Globus pallidus (tissue), 1 donor: ENCODE results near the gene ITGA5.

ENCODE experiments used
- DNase-seq: peaks from one replicate; pipeline ENCODE4 v3.0.0-alpha.2; 2015; ENCODE audit warnings: low spot score

The ITGA5 gene

GRCh38 chr12:54389134-54389508, 29.9 kb downstream of the ITGA5 start:
- no peak for DNase-seq

GRCh38 chr12:54388237-54389133, 30.6 kb downstream of the ITGA5 start:
- DNase-seq, result no peak

DNA sequence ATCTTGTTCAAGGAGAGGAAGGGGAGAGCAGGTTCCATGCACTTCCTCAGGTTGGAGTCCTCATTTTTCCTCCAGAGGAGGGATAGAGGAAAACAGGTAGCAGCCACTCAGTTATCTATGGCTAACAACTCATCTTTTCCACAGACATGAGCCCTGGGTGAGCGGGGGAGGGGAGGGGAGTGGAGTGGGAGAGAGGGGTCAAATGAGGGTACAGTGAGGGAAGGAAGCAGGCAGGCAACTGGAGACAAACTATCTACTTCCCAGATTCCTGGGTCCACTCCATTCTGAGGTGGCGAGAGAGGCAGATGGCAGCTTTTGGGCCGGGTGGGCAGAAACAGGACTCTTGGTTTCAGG, 32.0 kb downstream of the ITGA5 start:
- DNase-seq, result no peak

GRCh38 chr12:54386403-54387113, 32.5 kb downstream of the ITGA5 start:
- no peak for DNase-seq

DNA sequence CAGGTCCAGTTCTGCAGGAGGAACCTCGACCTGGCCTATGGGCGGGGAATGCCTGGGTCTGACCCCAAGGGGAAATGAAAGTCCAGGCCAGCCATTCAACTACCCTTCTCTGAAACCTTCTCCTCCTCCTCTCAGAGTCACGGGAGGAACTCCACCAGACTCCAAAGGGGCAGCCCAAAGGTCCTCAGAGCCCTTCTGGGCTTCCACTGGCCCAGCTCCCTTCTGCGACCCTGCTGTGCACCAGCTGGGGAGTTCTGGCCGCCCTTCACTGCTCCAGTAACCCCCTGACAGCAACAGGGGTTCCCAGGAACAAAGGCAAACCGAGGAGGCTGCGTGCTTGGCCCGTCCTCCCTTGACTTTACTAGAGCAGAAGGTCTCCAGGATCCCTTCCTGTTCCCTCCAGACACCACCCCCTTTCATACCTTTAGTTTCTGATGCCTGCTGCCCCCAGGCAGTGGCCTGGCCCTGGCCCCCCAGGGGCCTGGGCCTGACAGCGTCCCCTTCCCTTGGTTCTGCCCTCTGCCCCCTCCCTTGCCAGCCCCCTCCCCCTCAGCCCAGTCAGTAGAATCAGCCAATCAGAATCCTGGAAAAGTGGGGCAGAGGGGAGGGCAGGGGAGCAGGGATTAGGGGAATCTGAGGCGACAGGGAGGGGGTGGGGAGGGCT, 33.7 kb downstream of the ITGA5 start:
- no peak for DNase-seq

DNA sequence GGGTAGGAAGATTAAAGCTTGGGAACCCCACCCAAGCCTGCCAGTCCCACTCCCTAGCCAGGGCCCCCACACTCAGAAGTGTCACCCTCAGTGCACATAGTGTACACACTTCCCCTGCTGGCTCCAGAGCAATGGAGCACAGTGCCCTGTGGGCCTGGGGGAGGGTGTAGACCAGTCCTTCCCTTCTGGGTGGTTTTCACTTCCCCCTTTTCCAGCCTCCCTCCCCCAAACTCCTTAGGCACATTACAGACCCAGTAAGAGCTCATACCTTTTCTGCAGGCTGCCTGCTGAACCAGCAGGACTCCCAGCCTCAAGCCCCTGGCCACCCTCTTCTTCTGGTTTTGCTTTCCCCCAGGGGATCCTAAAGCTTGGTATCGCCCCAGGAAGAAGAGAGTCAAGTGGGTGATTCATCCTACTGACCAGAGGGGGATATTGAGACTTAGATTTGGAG, 34.5 kb downstream of the ITGA5 start, which contains the start of gene ZNF385A:
Gene ZNF385A (minus strand): TSS at position 143 of the 451 bp plus-strand sequence. CDS start 219 bp downstream, outside the sequence.
- DNase-seq, result peak; percentile 63

GRCh38 chr12:54383041-54383609, 35.9 kb downstream of the ITGA5 start:
- DNase-seq, result no peak

GRCh38 chr12:54381136-54381535, 37.9 kb downstream of the ITGA5 start:
- no peak for DNase-seq

GRCh38 chr12:54379398-54380201, 39.5 kb downstream of the ITGA5 start:
- peak; percentile 85 for DNase-seq

DNA sequence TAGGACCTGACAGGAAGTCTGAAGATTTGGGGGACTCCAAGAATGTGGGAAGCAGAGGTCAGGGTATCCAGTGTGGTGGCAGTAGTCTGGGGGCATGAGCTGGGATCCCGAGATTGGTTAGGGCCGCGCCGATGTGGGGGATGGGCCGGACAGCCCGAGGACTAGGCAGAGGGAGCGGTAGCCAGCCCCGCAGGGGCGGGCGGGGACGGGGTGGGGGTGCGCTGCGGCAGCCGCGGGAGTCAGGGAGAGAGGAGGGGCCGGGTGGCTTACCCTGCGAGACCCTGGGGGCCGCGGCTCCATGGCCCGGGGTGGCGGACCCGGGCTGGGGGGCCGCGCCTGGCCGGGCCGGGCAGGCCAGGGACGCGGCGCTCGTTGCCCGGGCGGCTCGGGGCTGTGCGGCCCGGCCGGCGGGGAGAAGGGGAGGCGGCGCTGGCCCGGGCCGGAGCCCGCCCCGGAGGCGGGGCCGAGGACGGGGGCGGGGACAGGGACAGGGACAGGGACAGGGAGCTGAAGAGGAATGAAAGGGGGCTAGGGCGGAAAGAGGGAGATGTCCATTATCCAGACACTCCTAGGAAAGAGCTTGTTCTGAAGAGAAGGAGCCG, 40.2 kb downstream of the ITGA5 start:
- no peak for DNase-seq

DNA sequence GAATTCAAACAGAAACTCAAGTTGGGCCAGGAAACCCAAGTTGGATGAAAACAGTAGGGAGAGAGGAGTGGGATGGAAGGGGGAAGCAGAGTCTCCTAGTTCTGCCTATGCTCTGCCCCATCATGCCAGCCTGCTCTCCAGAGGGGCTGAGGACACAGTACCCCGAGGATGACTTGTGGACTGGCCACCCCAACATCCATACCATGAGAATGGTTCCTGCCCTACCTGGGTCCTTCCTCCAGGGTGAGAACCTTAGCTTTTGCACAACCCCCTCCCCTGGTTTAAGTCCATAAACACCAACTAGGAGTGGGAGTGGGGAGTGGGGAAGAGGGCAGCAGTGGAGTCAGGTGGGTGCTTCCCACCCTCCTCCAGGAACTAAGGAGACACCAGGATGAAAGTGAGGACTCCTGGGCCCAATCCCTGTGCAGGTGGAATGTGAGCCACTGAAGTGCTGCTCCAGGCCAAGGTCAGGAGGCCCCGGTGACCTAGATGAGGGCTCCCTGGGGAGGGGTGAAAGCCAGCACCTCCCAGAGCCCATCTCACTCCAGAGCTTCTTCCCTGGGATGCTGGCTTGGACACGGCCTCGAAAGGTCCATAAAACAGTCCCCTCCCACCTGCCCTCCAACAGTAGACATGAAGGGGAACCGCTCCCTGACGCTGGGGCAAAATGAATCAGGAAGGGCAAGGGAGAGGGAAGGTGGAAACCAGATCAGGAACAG, 41.1 kb downstream of the ITGA5 start:
- no peak for DNase-seq

GRCh38 chr12:54377007-54377406, 42.1 kb downstream of the ITGA5 start:
- no peak for DNase-seq

- no peak for DNase-seq
Observed at GRCh38 chr12:54376596-54376995, 42.5 kb downstream of the ITGA5 start.

DNA sequence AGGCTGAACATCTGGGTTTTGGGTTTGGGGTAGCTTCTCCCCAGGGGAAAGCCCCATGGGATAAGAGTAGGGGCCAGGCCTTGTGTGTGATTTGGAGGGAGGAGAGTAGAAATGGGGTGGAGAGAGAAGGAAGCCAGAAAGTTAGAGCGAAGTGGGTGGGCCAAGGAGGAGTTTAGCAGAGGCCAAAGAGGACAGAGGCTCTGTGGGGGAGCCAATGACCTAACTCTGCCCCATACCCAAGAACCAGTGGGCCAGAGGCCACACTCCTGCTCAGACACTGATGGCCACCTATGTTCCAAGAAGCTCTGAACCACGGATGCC, 43.8 kb downstream of the ITGA5 start:
- DNase-seq, result no peak

DNA sequence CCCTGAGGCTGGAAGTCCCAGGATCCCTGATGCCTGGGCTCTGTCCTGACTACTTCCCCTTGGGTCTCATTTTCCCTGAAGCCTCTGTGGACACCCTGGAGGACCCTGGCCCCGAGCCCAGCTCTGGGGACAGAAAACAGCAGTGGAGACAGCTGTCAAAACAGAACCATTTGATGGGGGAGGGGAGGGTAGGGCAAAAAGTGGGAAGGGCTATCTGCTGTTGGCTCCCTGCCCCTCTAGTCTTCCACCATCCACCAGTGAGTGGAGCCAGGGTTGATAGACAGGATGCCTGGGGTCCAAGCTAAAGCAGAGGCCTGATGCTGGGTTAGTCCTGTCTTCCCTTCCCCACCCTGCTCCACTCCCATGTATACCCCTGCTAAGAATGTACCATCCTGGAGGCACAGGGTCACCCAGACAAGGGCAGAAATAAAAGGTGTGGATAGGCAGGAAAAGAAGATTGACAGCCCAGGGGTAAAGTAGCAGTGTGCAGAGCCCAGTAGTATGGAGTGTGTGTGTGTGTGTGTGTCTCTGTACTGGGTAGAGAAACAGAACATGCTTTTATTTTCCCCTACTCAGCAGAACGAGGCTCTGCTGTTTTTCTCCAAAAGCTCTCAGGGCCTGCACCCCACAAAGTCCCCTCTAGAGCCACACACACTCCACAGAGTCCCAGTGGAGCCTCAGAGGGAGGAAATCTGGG, 44.4 kb downstream of the ITGA5 start:
- DNase-seq, result no peak

DNA sequence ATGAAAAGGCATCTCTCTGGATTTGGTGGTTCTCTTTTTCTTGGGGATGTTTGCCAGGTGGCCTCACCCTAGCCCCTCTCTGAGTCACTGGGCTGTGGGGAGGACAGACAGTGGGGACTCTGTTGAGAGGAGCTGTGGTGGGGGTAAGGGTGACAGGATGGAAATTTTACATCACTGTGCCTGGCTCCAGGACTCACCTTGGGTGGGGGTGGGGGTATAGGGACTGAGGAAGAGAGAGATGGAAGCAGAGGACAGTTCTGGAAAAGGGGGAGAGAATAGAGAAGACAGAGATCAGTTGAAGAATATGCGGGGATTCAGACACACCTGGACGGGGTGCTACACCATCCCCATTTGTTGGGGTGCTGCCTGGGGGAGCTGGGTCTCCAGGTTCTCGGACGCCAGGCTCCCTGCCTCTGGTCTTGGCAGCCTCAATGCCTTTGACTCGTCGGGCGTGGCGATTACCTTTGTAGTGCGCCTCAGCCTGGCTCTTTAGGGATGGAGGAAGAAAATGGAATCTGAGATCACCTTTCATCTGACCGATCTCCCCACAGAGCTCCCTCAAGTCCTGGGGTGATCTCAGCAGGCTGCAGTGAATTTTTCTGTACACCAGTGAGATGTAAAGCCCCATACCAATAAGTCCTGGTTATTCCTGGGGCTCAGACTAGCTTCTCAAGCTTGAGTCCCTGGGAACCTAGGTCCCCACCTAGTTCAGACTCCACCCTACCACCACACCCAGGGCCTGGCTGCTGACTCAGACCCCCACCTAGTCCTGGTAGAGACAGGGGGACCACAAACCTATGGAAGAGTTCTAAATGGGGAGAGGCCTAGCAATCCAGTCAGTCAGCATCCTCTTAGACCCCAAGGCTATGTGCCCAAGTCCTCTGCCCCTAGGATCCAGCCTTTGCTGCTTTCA, 45.2 kb downstream of the ITGA5 start:
- DNase-seq, result no peak

DNA sequence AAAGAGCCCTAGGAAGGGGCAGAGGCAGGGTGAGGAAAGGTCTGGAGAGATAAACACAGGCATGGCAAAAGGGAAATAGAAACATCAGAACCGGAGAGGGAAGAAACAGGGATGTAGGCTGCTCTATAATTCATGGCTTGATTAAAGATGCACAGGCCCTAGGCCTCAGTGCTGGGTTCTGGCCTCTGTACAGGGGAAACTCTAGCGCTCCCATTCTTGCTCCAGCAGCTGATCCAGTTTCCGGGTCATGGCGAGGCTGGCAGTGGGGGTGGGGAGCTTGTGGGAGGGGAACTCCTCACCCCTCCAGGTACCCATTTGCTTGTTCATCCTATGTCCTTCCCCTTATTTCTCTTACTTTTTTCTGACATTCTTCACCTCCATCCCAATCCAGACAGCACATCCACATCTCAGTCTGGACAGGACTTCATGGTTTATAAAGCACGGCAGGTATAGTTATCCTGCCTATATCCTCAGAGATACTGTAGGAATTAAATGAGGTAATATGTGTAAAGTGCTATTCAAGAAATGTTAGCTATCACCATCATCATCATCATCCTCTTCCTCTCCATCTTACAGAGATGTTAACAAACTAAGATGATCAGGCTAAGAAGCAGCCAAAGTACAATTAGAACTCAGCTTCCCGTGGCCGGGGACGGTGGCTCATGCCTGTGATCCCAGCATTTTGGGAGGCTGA, 46.8 kb downstream of the ITGA5 start:
- DNase-seq, result no peak
